ENCODE data around the gene NEMP1.

- TF ChIP-seq ZNF343 (CRISPR knock-in tag; IDR thresholded peaks at IDR 0.05) (no peak), ZNF776 (CRISPR knock-in tag; IDR thresholded peaks at IDR 0.05) (no peak), POLR2AphosphoS5 (IDR thresholded peaks at IDR 0.05; ENCODE audit: low read depth, low read length) (no peak), NFE2L2 (IDR thresholded peaks at IDR 0.05; ENCODE audit: low read length) (no peak), NFRKB (IDR thresholded peaks at IDR 0.05) (no peak), RFXAP (CRISPR knock-in tag; IDR thresholded peaks at IDR 0.05; ENCODE audit: borderline replicate concordance) (no peak), MAFK (conservative IDR thresholded peaks at IDR 0.05 in 1 of 2, IDR thresholded peaks at IDR 0.05 in 1 of 2; ENCODE audit: low read length in 2 of 2) (no peak), MED8 (CRISPR knock-in tag; IDR thresholded peaks at IDR 0.05; ENCODE audit: insufficient replicate concordance) (no peak), CHD2 (IDR thresholded peaks at IDR 0.05; ENCODE audit: low read depth, low read length) (no peak), ZNF782 (CRISPR knock-in tag; IDR thresholded peaks at IDR 0.05; ENCODE audit: borderline replicate concordance) (no peak)
- TF ChIP-seq, protein P1, sequence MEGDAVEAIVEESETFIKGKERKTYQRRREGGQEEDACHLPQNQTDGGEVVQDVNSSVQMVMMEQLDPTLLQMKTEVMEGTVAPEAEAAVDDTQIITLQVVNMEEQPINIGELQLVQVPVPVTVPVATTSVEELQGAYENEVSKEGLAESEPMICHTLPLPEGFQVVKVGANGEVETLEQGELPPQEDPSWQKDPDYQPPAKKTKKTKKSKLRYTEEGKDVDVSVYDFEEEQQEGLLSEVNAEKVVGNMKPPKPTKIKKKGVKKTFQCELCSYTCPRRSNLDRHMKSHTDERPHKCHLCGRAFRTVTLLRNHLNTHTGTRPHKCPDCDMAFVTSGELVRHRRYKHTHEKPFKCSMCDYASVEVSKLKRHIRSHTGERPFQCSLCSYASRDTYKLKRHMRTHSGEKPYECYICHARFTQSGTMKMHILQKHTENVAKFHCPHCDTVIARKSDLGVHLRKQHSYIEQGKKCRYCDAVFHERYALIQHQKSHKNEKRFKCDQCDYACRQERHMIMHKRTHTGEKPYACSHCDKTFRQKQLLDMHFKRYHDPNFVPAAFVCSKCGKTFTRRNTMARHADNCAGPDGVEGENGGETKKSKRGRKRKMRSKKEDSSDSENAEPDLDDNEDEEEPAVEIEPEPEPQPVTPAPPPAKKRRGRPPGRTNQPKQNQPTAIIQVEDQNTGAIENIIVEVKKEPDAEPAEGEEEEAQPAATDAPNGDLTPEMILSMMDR (CRISPR knock-in tag; IDR thresholded peaks at IDR 0.05) = no peak
Measured at GRCh38 chr12:57091638-57092528, 13.3 kb upstream of the NEMP1 start.

Measured in HepG2 (cell line).